Fibroblast of skin of right biceps (primary cell): ENCODE data around the gene GPR157.
"Not testable (repeated sequence)": the region's sequence is repeated elsewhere in the genome, so short reads cannot be mapped to it uniquely, and the experiment has no call there.

ENCODE experiments used
- DNase-seq: peaks from one replicate; pipeline ENCODE4 v3.0.0-alpha.2; 2013

The GPR157 gene

GRCh38 chr1:9115351-9116205 is 13.3 kb downstream of the GPR157 start:
- no peak for DNase-seq

GRCh38 chr1:9112961-9113880 is 15.7 kb downstream of the GPR157 start:
- no peak for DNase-seq

- no peak for DNase-seq
Measured at GRCh38 chr1:9111957-9112356, 16.9 kb downstream of the GPR157 start.

- DNase-seq = no peak
Measured at GRCh38 chr1:9111357-9111691, 17.6 kb downstream of the GPR157 start.

- DNase-seq = peak; percentile 86
Measured at GRCh38 chr1:9110669-9111356, 18.1 kb downstream of the GPR157 start.

- no peak for DNase-seq
Measured at GRCh38 chr1:9108056-9108665, 20.7 kb downstream of the GPR157 start.

GRCh38 chr1:9107136-9107535 is 21.8 kb downstream of the GPR157 start:
- DNase-seq = peak; percentile 17

GRCh38 chr1:9106286-9106685 is 22.6 kb downstream of the GPR157 start:
- DNase-seq = no peak

GRCh38 chr1:9105336-9105867 is 23.5 kb downstream of the GPR157 start:
- DNase-seq = no peak

- peak; percentile 59 for DNase-seq
Measured at GRCh38 chr1:9101510-9102146, 27.3 kb downstream of the GPR157 start.

- DNase-seq = peak; percentile 20
Measured at GRCh38 chr1:9100471-9101043, 28.3 kb downstream of the GPR157 start.

- DNase-seq = no peak
Measured at GRCh38 chr1:9099555-9099954, 29.3 kb downstream of the GPR157 start.

- DNase-seq = peak; percentile 8
Measured at GRCh38 chr1:9097947-9098705, 30.8 kb downstream of the GPR157 start.

GRCh38 chr1:9095818-9096217 is 33.1 kb downstream of the GPR157 start:
- DNase-seq = no peak

- DNase-seq = not testable (repeated sequence)
Measured at GRCh38 chr1:9093996-9094595, 34.8 kb downstream of the GPR157 start.

- DNase-seq = no peak
Measured at GRCh38 chr1:9093581-9093980, 35.3 kb downstream of the GPR157 start.

- DNase-seq = no peak
Measured at GRCh38 chr1:9093091-9093490, 35.8 kb downstream of the GPR157 start.

- no peak for DNase-seq
Measured at GRCh38 chr1:9088807-9089206, 40.1 kb downstream of the GPR157 start.

GRCh38 chr1:9087411-9088125 is 41.3 kb downstream of the GPR157 start:
- DNase-seq = no peak

- peak; percentile 56 for DNase-seq
Measured at GRCh38 chr1:9086796-9087195, 42.1 kb downstream of the GPR157 start.
